BE2C (cell line): Measurements from ENCODE around the gene FREM2.

Experiments used
- DNase-seq: peaks from one replicate; pipeline ENCODE4 v3.0.0-alpha.2; 2020
- H3K27me3 ChIP-seq: fragments of 250-450 bp; sonication (Bioruptor Pico); 2 replicates; pipeline ENCODE4 v1.5.1; 2020; ENCODE audit warnings: mild to moderate bottlenecking
- H3K36me3 ChIP-seq: fragments of 250-450 bp; sonication (Bioruptor Pico); 2 replicates; pipeline ENCODE4 v1.5.1; 2020; ENCODE audit warnings: mild to moderate bottlenecking
- H3K4me1 ChIP-seq: fragments of 250-450 bp; sonication (Bioruptor Pico); 2 replicates; pipeline ENCODE4 v1.5.1; 2020
- H3K4me3 ChIP-seq: 2 replicates; pipeline ENCODE4 v1.5.1; 2011; ENCODE audit warnings: low read depth, low read length
- H3K9me3 ChIP-seq: fragments of 250-450 bp; sonication (Bioruptor Pico); 2 replicates; pipeline ENCODE4 v1.5.1; 2020
- CTCF ChIP-seq: IDR thresholded peaks from 2 replicates; pipeline ENCODE4 v1.5.1; 2012; ENCODE audit warnings: mild to moderate bottlenecking, low read depth, low read length

Gene FREM2

GRCh38 chr13:38735665-38736440, 49.0 kb downstream of the FREM2 start:
- Histone ChIP-seq H3K9me3 (no peaks in the 10 kb centered on the region), H3K27me3 (peaks cover 5% of the 10 kb centered on the region), H3K4me3 (no peak overlapping the region), H3K36me3 (no peaks in the 10 kb centered on the region), H3K4me1 (no peaks in the 10 kb centered on the region)
- DNase-seq: no peak
- no peak for TF ChIP-seq CTCF

GRCh38 chr13:38743466-38743865, 56.6 kb downstream of the FREM2 start:
- H3K27me3 ChIP-seq: peaks cover 3% of the 10 kb centered on the region; the same call in 1 of the 2 replicates
- no peak for TF ChIP-seq CTCF
- H3K9me3 ChIP-seq: no peaks in the 10 kb centered on the region
- no peak for DNase-seq
- no peaks in the 10 kb centered on the region for H3K36me3 ChIP-seq
- no peak overlapping the region for H3K4me3 ChIP-seq
- no peaks in the 10 kb centered on the region for H3K4me1 ChIP-seq

GRCh38 chr13:38752686-38753085, 65.8 kb downstream of the FREM2 start:
- H3K4me1 ChIP-seq: no peaks in the 10 kb centered on the region
- TF ChIP-seq CTCF: no peak
- no peaks in the 10 kb centered on the region; the same call in 1 of the 2 replicates for H3K27me3 ChIP-seq
- no peaks in the 10 kb centered on the region for H3K9me3 ChIP-seq
- no peak for DNase-seq
- H3K4me3 ChIP-seq: no peak overlapping the region
- no peaks in the 10 kb centered on the region for H3K36me3 ChIP-seq

- Histone ChIP-seq H3K36me3 (no peaks in the 10 kb centered on the region), H3K27me3 (peaks cover 4% of the 10 kb centered on the region; the same call in 1 of the 2 replicates), H3K4me3 (no peak overlapping the region), H3K4me1 (no peaks in the 10 kb centered on the region), H3K9me3 (no peaks in the 10 kb centered on the region)
- no peak for TF ChIP-seq CTCF
- DNase-seq: no peak
Observed at GRCh38 chr13:38753878-38754277, 67.0 kb downstream of the FREM2 start.

GRCh38 chr13:38755793-38756192, 68.9 kb downstream of the FREM2 start:
- peaks cover 4% of the 10 kb centered on the region; the same call in 1 of the 2 replicates for H3K27me3 ChIP-seq
- no peaks in the 10 kb centered on the region for H3K4me1 ChIP-seq
- no peaks in the 10 kb centered on the region for H3K9me3 ChIP-seq
- no peaks in the 10 kb centered on the region for H3K36me3 ChIP-seq
- no peak for TF ChIP-seq CTCF
- DNase-seq: no peak
- no peak overlapping the region for H3K4me3 ChIP-seq

- no peak for TF ChIP-seq CTCF
- Histone ChIP-seq H3K4me1 (no peaks in the 10 kb centered on the region), H3K9me3 (no peaks in the 10 kb centered on the region), H3K27me3 (peaks cover 4% of the 10 kb centered on the region; the same call in 1 of the 2 replicates), H3K4me3 (no peak overlapping the region), H3K36me3 (no peaks in the 10 kb centered on the region)
- DNase-seq: no peak
Observed at GRCh38 chr13:38758277-38758676, 71.4 kb downstream of the FREM2 start.
